Activated T-cell treated with anti-CD3 and anti-CD28 coated beads for 4 hours (primary cell): ENCODE data around the gene DHX35.

Source experiments
- DNase-seq: peaks from one replicate; pipeline ENCODE4 v3.0.0-alpha.2; 2020

DHX35 gene

DNA sequence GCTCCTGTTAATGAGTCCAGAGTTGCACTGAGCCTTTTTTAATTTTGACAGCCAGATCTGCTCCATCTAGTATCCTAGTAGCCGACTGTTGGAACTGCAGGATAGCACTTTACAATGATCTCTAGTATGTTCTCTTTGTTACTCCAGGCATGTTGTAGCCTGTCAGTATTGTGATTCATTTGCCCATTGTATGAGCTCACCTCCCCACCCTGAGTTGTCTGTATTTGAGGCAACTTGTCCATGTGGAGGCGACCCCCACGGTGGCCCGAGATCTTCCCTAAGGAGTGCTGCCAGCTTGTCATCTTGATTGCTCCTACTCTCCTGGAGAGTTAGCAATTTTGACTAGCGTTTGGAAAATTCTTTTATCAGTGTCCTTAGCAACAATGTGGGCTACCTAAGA is 67.2 kb downstream of the DHX35 start:
- DNase-seq = no peak

DNA sequence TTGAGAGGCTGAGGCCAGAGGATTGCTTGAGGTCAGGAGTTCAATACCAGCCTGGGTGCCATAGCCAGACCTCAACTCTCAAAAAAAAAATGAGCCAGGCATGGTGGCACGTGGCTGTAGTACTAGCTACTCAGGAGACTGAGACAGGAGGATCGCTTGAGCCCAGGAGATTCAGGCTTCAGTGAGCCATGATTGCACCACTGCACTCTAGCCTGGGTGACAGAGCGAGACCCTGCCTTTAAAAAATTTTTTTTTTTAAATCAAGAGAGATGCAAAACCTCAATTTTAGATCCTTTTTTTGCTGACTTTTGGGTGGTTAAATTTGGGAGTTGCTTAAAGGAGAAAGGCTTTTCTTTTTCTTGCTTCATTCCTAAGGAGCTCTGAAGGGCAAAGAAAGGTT is 70.9 kb downstream of the DHX35 start:
- DNase-seq = no peak

DNA sequence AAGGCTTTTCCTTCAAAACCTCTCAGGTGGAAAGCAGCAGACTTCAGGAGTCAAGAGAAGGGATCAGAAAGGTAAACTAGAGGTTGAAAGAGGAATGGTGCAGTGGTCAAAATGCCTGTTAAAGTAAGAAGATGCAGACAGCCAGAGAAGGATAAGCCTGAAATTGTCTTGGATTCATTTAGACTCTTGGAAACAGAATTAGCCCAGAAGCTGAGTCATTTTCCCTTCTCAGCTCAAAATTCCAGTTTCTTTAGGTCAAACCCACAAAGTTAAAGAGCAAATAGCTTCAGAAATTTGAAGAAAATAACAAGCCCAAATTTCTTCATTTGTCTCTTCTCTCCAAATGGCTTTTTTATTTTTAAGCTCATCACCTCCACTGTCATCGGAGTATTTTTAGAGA is 73.9 kb downstream of the DHX35 start:
- no peak for DNase-seq

DNA sequence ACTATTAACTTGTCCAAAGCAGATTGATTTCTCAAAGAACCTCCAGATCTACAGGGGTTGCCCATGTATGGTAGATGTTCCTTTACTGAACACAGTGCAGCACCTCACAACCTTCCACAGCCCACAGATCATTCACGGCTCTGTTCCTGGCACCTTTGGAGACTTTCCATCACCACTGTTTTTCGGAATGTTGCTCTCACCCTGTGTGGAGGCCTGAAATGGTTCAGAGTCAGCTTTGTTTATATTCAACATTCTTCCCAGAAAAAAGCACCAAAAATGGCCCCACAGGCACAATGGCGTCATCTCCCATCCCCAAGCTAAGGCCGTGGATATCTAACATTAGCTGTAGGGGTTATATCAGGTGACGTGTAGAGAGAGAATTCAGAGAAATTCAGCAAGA is 74.7 kb downstream of the DHX35 start:
- no peak for DNase-seq

DNA sequence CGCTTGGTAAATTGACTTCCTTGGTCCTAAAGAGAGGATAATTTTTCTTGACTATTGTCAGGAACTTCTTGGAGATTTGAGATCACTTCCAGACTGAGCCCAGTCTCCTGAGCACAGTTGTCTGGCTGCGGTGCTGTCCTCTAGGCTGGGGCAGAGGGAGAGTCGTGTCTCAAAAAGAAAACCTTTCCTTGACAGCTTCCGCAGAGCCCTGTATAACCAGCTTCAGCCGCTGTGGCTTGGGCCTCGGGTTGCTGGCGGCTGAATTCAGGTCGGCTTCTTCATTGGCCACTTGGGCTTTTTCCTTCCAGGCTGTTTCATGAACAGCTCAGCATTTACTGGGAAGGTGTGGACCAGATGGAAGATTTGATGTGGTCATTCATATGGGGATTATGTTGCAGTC is 75.9 kb downstream of the DHX35 start:
- DNase-seq = no peak

DNA sequence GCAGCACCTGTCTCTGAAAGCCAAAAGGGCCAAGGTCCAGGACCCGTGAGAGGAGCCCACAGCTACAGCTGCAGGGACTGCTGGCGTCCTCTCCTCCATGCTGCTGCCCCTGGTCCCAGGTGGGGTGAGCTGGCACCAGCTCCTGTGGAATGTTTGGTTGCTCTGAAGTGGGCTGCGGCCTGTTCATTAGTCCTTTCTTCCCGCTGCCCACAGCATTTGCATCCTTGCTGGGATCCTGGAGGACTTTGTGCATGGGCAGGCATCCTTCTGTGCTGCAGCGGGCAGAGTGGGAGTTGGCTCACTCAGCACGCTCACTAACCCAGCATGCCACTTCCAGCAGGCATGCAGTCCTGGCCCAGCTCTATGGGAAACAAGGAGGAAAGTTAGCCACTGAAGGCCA is 76.4 kb downstream of the DHX35 start:
- DNase-seq = no peak

DNA sequence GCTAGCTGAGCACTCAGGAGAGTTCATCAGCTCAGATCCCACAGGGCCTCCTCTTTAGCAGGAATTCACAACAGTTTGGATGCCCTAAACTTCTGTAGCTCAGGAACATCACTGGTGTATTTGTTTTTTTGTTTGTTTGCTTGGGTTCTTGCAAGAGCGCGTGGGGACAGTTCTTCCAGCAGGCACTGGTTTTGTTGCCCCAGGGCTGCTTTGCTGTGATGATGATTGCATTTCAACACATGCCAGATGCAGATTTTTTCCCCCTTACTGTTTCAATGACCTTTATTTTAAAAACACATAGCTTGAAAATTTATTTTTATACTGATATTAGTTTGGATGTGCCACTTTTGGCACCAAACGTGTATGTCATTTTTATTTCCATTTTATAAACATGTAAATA is 77.1 kb downstream of the DHX35 start:
- no peak for DNase-seq

DNA sequence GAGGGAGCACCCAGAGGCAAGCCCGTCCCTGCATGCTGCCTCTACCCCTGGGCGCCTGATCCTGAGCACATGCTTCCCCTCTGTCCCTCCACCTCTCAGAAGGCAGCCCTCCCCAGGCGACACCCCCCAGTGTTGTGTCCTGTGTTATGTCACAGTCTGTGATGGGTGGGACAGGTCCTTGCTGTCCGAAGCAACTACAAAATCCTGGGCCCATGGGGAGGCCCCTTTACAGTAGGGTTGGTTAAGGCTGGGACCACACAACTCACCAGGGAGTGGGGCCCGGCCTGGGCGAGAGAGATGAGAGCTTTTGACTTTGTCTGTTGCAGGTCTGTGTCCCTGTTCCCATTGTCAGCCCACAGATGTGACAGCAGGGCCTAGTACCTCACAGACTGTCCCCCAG is 78.0 kb downstream of the DHX35 start:
- no peak for DNase-seq

DNA sequence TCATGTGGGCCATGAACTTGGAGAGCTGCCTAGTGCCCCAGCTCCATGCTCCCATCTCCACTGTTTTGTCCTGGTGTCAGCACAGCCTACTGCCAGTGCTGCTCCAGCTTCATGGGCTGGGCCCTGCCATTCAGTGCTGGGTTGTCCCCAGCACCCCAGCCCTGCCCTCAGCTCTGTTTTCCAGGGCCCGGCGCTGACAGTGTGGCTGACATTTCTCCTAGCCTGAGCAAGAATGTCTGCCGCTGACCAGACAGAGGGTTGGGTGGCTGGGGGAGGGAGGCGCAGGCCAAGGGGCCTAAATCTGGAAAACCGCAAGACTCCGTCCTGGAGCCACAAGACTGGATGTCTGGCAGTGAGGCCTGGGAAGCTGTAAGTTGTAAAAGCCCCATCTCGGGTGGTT is 78.9 kb downstream of the DHX35 start:
- DNase-seq = no peak

DNA sequence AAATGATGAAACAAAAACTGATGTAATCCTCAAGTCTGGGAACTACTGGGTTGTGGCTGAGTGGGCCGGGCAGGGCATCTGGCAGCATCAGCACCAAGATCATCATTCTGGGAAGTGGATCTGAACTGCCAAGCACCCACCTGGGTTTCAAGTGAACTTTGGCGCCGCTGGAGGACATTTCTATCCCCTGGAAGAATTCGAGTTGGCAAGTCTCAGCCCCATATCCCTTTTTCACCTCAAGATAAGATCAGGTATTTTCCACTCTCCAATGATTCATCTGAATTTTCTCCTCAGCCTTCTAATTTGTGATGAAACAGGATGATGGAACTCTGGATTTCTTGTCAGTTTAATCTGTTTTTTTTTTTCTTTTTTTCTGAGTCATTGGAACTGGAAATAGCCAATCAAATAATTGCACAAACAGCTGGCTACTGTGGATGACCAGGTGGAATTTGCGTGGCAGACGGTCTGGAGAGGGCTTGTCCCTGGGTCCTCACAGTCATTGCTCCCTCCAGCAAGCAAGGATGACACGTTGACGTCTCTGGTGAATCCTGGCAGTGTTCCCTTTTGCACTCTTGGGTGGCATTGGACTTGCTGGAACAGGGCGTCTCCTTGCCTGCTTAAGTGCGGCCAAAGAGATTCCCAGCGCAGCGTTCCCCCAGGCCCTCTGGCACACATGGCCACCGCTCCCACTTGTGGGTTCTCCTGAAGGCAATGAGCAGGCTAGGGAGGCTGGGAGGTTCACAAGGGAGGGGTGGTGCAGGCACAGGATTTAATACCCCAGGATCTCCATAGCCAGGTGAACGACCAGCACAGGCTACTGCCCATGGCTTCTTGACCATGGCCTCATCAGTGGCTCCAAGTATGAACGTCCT is 80.4 kb downstream of the DHX35 start:
- no peak for DNase-seq

DNA sequence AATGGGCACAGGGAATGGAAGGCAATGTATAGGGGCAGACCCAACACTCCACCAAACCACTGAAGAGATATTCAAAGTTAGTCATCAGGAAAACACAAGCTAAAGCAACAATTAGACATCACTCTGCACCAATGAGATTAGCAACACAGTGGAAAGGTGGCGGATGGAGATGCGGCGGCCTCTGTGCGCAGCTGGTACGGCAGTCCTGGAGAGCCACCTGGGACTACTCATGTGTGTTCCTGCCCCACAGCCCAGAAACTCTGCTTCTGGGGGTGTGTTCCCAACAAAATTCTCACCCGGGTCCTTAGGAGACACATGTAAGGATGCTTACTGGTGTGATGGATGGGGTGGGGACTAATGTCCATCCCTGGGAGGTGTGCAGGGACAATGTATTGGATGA is 82.4 kb downstream of the DHX35 start:
- no peak for DNase-seq

DNA sequence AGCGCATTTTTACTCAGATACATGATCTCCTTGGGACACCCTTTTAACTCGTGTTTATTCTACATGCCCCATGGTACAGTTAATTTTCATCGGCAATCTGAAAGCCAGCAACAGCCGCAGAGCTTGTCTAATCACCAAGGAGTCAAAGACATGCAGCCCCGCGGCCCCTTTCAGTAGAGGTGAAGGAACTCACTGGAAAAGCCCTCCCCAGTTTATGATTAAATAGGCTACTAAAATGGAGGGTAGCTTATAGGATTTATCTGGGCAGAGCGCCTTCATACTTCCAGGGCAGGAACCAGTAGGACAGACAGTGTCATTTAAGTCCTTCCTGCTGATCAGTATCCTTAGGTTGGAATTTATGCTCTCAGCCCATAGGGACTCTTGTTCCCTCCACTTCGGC is 83.5 kb downstream of the DHX35 start:
- DNase-seq = no peak

DNA sequence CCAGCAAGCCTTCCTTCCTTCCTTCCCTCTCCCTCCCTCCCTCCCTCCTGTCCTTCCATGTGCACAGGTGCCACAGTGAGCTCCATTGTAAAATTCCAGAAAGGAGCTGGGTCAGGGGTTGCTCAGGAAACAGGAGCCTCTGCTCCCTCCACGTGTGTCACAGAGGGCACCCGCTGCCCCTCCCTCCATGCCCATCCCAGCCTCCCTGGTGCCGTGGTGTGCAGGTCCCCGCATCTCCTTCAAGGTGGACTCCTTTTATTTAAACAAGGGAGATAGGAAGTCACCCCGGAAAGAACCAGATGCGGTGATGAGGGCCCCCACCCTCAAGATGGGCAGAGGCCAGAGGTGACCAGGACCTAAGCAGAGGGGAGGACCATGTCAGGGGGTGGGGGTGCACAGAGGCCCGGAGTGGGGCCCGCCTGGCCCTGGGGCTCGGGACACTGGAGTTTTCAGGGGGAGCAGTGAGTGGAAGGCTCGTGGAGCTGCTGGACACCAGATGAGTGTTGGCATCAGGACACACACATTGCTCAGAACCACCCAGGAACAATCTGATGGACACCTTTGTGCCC is 85.4 kb downstream of the DHX35 start:
- DNase-seq = no peak

DNA sequence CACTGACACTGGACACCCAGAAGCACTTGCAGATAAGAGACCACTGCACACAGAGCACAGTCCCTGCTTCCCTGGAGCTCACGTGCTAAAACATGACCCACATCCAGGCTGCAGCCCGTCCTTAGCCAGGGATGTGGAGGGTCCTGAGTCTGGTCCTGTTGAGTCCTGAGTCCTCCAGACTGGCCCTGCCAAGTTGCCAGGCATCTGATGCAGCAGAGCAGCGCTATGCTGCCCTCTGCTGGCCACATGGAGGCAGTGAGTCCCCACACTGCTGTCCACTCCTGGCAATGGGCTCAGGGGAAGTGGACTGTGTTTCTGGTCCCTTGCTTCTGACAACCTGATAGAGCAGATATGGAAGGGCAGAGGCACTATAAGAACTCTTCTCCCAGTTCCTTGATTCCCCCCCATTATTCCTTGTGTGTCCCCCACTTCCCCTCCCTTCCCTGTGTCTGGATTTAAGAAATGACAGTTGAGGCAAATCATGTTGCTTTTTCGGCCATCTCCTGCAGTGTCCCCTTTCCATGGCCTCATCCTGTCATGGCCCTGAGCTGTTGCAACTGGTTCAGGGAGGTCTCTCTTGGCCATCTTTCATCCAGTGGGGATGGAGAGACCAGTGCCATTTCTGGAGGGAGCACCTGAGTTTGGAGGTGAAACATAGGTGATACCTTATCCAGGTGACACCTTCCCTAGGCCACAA is 86.0 kb downstream of the DHX35 start:
- peak; percentile 56 for DNase-seq

DNA sequence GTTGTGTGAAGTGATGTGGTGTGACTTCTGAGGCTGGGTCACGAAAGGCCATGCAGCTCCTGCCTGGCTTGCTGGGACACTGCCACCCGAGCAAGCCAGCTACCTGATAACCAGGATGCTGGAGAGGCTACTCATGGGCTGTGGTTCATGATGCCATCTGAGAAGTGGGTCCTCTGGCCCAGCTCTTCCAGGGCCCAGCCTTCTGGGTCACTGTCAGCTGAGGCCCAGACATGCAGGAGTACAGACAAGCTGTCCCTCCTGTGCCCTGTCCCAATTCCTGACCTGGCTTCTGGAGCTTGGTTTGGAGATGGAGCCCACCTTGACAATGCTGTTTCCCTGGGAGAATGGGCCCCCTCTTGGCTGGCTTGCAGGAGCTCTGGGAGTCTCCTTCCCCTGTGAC is 87.0 kb downstream of the DHX35 start:
- no peak for DNase-seq

DNA sequence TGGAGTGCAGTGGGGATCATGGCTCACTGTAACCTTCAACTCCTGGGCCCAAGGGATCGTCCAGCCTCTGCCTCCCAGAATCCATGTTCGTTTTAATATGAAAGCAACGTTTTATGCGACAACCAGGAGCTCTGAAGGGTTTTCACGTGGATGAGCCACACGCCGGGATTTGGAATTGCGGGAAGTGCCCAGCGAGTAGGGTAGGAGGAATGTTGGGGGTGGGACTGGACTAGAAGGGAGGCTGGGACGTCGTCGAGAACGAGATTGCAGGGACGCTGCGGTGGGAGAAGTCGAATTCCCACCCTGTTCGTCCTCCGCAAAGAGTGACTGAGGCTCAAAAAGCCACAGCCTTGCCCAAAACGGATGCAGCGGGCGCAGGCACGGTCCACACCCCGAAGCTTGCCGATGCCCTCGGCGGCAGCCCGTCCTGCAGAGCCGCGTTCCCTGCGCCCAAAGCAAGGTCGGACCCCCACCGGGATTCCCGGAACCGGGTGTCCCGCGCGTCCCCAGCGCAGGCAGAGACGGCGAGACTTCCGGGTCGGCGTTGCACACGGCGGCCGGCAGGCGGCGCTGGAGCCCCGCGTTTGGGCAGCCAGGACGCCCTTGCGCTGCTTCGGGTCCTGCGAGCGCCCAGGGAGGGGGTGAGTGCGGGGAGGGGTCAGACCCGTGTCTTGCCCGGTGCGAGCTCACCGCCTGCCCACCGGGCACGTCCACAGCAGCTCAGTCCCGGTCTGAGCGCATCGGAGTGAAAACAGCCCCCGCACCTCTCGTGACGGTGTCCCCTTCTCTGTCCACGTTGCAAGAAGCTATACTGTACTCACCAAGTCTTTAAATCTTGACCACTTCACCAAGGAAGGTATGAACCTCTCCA is 87.8 kb downstream of the DHX35 start:
- DNase-seq = peak; percentile 69

DNA sequence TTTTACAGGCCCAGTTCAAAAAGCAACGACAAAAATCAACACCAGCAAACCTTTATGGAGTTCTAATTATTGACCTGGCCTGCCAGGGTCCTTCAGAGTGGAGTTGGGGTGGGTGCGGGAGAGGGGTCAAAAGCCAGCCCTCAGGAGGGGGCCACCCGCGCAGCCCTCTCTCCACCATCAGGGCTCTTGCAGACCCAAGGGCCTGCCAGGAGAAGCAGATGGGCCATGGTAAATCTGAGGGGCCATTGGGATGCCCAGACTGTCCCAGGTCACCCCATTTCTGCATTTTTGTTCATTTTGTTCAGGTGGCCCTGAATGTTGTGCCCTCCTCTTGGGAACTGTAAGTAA is 88.4 kb downstream of the DHX35 start:
- DNase-seq = no peak

DNA sequence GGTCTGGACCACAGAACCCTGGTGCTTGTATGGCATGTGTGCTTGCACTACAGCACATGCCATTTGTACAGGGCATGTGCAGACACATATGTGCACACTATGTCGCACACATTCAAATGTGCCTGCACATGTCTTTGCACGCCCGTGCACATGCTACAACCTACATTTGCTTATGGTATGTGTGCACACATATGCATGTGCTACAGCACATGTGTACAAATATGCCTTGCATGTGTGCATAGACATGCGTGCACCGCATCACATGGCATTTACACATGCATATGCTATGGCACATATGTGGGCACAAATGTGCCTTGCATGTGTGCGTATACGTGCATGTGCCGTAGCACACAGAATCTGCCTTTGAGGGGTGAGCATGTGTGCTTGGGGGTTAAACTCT is 90.5 kb downstream of the DHX35 start:
- no peak for DNase-seq

DNA sequence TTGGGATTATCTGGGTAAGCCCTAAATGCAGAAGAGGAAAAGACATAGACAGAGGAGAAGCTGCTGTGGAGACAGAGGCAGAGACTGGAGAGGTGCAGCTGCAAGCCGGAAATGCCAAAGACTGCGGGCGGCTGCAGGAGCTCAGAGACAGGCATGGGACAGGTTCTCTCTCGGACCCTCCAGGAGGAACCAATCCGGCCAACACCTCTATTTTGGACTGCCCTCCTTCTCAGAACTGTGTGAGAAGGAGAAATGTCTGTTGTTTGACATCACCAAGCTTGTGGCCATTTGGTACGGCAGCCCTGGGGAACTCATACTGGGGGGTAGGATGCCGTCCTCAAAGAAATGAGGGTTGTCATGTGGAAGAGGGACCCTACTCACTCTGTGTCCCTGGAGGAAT is 95.0 kb downstream of the DHX35 start:
- DNase-seq = no peak

DNA sequence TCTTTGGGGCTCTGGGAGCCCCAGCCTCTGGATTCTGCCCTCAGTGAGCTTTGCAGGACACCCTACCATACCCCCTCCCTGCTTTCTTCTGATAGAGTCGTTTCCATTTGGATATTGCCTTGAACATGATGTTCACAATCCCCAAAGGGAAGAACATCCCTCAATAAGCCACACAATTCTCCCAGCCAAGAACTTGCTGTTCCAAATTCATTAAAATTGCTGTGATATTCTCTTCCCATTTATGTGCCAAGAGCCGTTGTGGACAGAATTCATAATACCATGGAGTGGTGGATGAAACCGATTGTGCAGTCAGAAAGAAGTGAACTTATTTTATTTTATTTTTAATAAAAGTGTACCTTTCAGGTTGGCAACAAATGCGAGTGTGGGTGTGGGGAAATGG is 95.8 kb downstream of the DHX35 start:
- DNase-seq = no peak

DNA sequence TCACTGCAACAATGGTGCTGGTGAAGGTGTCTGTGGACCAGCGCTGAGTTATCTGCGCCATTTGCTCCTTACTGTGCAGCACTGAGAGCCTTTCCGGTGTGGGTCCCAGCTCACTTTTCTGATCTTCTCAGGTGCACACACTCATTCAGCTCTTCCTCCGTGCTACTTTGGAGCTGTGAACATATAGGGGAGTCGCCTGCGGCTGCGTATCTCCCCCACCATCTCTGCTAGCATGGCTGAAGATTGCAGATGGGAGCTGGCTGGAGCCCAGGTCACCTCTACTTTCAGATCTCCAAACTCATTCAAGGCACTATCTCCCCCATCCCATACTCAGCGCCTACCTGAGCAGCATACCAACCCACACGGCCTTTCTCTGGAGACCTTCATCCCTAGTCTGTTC is 96.9 kb downstream of the DHX35 start:
- DNase-seq = no peak

DNA sequence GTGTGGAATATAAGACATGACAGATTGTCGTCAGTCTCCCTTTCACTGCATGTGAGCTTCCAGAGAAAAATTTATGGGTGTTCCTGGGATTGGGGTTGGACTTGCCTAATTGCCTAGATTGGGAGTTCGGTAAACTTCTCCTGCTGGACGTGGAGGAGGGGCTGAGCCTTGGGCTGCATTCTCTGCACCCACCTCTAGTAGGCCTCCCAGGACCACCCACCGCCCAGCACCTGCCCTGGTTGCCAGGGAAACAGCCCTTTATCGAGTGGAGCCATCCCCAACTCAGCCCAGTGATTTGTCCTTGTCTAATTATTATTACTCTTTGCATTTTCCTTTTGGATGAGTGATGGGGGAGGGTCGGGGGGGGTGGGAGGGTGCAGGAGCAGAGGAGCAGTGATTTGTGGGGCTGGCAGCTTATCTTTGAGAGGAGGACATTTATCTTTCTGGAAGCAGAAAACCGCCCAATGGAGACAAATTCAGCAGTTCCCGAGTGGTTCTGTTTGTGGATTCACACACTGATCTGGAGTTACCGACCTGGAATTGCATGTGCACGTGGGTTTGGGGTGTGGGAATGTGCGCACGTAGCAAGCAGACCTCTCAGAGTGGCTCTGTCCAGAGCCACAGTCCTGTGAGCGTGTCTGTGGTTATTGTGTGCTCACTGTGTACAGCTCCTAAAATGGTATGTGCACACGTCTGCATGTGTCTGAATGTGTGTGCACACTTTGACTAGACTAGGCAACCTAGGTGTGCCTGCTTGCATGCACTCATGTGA is 104.5 kb downstream of the DHX35 start:
- DNase-seq = no peak
